GM12801 (cell line): ENCODE data around the gene MYL3.

ENCODE experiments used
- TF ChIP-seq, protein P1 (sequence below): IDR thresholded peaks from one replicate; pipeline ENCODE4 v1.5.1; 2011; ENCODE audit warnings: control low read depth; ENCODE audit not compliant: insufficient read length; ENCODE audit errors: extremely low read depth

Gene MYL3

DNA sequence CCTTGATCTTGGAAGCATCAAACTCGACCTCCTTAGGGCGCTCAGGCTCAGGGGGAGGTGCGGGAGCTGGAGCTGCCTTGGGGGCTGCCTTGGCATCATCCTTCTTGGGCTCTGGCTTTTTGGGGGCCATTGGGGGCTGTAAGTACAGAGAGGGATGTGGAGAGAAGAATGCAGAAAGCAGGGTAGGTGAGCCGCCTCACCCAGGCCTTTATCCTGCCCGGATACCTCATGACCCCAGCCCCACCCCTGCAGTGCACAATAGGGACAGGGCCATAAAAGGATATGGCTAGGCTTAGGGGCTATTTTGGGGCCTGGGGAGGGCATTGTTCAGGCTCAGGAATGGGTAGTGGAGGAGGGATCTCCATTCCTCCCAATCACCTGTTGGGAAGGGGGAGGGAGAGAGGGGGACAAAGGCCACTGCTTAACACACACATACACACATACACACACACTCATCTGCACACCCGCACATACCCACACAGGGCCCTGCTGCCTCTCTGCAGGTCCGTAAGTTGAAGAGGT, at the start of gene MYL3:
Gene MYL3, minus strand, starts transcription at position 184 of the 522 bp plus-strand sequence. Its CDS starts 54 bp downstream, at position 130.
- TF ChIP-seq, protein P1, sequence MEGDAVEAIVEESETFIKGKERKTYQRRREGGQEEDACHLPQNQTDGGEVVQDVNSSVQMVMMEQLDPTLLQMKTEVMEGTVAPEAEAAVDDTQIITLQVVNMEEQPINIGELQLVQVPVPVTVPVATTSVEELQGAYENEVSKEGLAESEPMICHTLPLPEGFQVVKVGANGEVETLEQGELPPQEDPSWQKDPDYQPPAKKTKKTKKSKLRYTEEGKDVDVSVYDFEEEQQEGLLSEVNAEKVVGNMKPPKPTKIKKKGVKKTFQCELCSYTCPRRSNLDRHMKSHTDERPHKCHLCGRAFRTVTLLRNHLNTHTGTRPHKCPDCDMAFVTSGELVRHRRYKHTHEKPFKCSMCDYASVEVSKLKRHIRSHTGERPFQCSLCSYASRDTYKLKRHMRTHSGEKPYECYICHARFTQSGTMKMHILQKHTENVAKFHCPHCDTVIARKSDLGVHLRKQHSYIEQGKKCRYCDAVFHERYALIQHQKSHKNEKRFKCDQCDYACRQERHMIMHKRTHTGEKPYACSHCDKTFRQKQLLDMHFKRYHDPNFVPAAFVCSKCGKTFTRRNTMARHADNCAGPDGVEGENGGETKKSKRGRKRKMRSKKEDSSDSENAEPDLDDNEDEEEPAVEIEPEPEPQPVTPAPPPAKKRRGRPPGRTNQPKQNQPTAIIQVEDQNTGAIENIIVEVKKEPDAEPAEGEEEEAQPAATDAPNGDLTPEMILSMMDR = no peak

DNA sequence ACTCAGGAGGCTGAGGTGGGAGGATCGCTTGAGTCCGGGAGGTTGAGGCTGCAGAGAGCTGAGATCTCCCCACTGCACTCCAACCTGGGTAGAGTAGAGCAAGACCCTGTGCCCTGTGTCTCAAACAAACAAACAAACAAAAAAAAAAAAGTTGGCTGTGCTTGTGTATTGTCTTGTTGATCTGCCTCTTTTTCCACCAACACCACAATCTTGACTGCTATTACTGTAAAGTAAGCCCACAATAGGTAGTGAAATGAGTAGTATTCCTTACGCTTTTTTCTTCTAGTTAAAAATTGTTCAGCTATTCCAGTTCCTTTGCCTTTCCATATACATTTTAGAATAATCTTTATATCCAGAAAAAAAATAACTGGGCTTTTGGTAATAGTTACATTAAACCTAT, 49.7 kb upstream of the MYL3 start:
- TF ChIP-seq, protein P1 = no peak

DNA sequence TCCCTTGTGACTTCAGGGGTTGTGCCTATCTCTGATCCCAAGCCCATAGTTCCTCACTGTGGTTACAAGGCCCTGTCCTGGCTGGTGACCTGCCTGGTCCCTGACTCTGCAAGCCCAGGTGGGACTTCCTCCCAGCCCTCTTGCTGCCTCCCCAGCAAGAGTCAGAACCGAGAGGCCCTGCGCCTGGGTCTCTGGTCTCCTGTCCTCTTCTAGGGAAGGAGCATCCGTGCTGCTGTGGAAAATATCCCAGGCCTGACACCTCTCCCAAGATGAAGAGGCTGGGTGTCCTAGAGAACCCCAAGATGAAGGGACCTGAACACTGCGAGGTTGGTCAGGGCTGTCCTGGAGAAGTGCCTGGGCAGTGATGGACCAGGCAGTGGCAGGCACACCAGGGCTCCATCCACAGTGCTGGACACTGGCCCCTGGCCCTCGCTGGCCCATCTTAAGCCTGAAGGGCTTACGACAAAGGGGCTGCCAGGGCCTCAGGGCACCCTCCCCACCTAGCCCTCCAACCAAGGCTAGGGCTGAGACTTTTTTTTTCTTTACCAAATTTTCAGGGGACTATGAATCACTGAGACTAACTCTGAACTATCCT, 47.0 kb upstream of the MYL3 start:
- TF ChIP-seq, protein P1 = no peak

DNA sequence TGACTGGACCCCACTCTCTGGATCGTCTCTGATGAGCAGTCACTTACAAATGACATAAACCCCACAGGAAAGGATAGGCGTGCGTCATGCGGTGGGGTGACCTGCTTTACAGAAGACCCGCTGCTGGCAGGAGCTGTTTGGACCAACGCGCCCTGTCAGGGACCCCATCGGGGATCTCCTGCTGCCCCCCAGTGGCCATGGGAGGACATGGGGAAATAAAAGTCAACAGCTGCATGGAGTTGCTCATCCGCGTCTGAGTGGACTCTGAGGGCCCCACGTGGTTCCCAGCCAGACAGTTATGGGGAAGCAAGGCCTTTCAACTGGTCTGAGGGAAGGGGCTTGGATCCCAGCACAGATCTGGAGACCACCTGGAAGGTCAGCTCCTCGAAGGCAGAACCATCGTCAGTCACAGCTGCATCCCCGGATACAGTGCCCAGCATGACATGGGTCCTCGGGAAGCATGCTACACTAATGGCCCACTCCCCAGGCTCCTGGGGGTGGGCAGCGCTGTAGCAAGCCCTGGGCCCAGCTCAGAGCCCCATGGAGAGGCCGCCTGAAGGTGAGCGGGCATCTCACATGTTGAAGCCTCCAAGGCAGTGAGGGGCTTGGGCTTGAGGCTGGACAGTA, 46.4 kb upstream of the MYL3 start:
- TF ChIP-seq, protein P1 = no peak

DNA sequence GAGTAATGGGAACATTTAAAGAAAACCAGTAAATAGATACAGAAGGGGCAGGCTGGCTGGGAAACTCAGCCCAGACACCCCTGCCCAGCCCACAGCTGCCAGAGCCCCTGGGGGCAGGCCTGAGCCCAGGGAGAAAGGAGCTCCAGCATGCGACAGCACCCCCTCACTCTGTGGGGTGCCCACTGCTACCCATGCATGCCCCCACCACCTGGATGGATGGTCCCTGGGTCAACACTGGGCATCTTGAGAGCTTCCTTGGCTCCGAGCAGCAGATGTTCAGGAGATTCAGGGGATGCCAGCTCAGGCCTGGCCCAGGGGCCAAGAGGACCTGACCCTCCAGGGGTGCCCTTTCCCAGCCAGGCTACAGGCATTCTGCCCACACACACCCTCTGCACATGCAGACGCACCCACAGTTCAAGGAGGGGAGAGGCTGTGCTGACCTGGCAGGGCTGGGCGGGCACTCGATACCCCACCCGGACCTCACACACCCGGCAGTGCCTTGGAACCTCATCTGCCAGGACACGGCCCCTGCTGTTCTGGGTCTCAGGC, 45.8 kb upstream of the MYL3 start:
- TF ChIP-seq, protein P1 = no peak

DNA sequence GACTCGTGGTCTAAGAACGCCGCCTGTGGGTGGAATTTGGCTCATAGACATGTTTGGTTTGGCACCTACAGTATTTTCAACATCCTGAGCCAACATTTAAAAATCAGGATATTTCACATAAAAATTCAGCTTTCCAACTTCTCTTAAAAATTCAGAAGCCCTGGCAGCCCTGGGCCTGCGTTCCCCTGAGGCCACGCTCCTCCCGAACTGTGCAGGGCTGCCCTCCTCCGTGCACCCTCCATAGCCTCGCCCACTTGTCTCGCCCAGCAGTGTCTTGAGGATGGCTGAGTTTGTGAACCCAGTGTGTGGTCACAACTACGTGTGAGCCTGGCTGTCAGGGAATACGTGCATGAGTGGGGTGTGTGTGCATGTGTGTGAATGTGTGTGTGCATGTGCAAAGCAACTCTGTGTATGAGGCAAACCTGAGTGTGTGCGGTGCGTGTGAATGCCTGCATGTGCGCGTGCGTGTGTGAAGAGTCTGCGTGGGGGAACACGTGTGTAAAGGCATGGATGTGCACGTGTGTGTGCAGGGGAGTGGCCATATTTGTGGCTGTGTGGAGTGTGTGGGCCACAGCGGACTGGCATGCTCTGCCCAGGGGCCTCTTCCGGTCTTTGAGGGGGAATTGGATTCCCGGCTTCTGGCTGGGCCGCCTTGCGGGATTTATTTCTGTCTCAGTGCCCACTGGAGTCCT, 45.2 kb upstream of the MYL3 start:
- TF ChIP-seq, protein P1 = no peak

DNA sequence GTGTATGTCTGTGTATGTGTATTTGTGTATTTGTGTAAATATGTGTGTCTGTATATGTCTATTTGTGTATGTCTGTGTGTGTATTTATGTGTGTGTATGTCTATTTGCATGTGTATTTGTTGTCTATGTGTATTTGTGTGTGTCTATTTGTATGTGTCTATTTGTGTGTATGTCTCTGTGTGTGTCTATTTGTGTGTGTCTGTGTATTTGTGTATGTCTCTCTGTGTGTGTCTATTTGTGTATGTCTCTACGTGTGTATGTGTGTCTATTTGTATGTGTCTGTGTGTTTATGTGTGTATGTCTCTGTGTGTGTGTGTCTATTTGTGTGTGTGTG, 44.7 kb upstream of the MYL3 start:
- TF ChIP-seq, protein P1 = no peak
